Measurements from ENCODE around the gene CAT. TPM values are rescaled to one million over a fixed set of nuclear protein-coding genes. Genes with fewer than 3 reads are reported as not detected.

CAT gene
- total RNA-seq, 1 donor from 2014 or later, result 16.4 TPM

- H3K4me3 ChIP-seq (ENCODE audit: low read depth, low read length), result no peak overlapping the region
- TF ChIP-seq CTCF (IDR thresholded peaks at IDR 0.05; ENCODE audit: insufficient read depth, low read length, poor library complexity, severe bottlenecking), result no peak
Measured at GRCh38 chr11:34408580-34409172, 30.1 kb upstream of the CAT start.

GRCh38 chr11:34411111-34411510 lies 27.6 kb upstream of the CAT start:
- DNase-seq (ENCODE audit: low read depth), result no peak
- TF ChIP-seq CTCF (IDR thresholded peaks at IDR 0.05; ENCODE audit: insufficient read depth, low read length, poor library complexity, severe bottlenecking), result no peak
- Histone ChIP-seq H3K36me3 (ENCODE audit: control insufficient read depth, insufficient read depth, low read length) (no peaks in the 10 kb centered on the region), H3K4me3 (ENCODE audit: low read depth, low read length) (no peak overlapping the region), H3K27me3 (ENCODE audit: control insufficient read depth, insufficient read depth, low read length) (no peaks in the 10 kb centered on the region)

More at GRCh38 chr11:34408580-34409172, 30.1 kb upstream of the CAT start:
- no peak for DNase-seq (ENCODE audit: low read depth)
- H3K27me3 ChIP-seq (ENCODE audit: control insufficient read depth, insufficient read depth, low read length), result no peaks in the 10 kb centered on the region
- H3K36me3 ChIP-seq (ENCODE audit: control insufficient read depth, insufficient read depth, low read length), result no peaks in the 10 kb centered on the region

- no peak for DNase-seq (ENCODE audit: low read depth)
- H3K4me3 ChIP-seq (ENCODE audit: low read depth, low read length), result no peak overlapping the region
- no peaks in the 10 kb centered on the region for H3K36me3 ChIP-seq (ENCODE audit: control insufficient read depth, insufficient read depth, low read length)
- H3K27me3 ChIP-seq (ENCODE audit: control insufficient read depth, insufficient read depth, low read length), result no peaks in the 10 kb centered on the region
- TF ChIP-seq CTCF (IDR thresholded peaks at IDR 0.05; ENCODE audit: insufficient read depth, low read length, poor library complexity, severe bottlenecking), result no peak
Measured at GRCh38 chr11:34411791-34412190, 26.9 kb upstream of the CAT start.

GRCh38 chr11:34413263-34413662 lies 25.5 kb upstream of the CAT start:
- TF ChIP-seq CTCF (IDR thresholded peaks at IDR 0.05; ENCODE audit: insufficient read depth, low read length, poor library complexity, severe bottlenecking), result no peak
- DNase-seq (ENCODE audit: low read depth), result no peak
- Histone ChIP-seq H3K27me3 (ENCODE audit: control insufficient read depth, insufficient read depth, low read length) (no peaks in the 10 kb centered on the region), H3K4me3 (ENCODE audit: low read depth, low read length) (no peak overlapping the region), H3K36me3 (ENCODE audit: control insufficient read depth, insufficient read depth, low read length) (no peaks in the 10 kb centered on the region)

- no peak for DNase-seq (ENCODE audit: low read depth)
- Histone ChIP-seq H3K36me3 (ENCODE audit: control insufficient read depth, insufficient read depth, low read length) (no peaks in the 10 kb centered on the region), H3K27me3 (ENCODE audit: control insufficient read depth, insufficient read depth, low read length) (no peaks in the 10 kb centered on the region), H3K4me3 (ENCODE audit: low read depth, low read length) (no peak overlapping the region)
- TF ChIP-seq CTCF (IDR thresholded peaks at IDR 0.05; ENCODE audit: insufficient read depth, low read length, poor library complexity, severe bottlenecking), result no peak
Measured at GRCh38 chr11:34415538-34415937, 23.2 kb upstream of the CAT start.

GRCh38 chr11:34416088-34416487 lies 22.6 kb upstream of the CAT start:
- H3K36me3 ChIP-seq (ENCODE audit: control insufficient read depth, insufficient read depth, low read length), result no peaks in the 10 kb centered on the region
- DNase-seq (ENCODE audit: low read depth), result no peak
- H3K27me3 ChIP-seq (ENCODE audit: control insufficient read depth, insufficient read depth, low read length), result no peaks in the 10 kb centered on the region
- no peak for TF ChIP-seq CTCF (IDR thresholded peaks at IDR 0.05; ENCODE audit: insufficient read depth, low read length, poor library complexity, severe bottlenecking)
- no peak overlapping the region for H3K4me3 ChIP-seq (ENCODE audit: low read depth, low read length)
